NCI-H146 (cell line): Measurements from ENCODE around the gene STRIP2.
A peak's percentile ranks its signal among the peaks of the same experiment; 100 is the strongest.
"Not testable (repeated sequence)": the region's sequence is repeated elsewhere in the genome, so short reads cannot be mapped to it uniquely, and the experiment has no call there.

Experiments
- DNase-seq: peaks from one replicate; lab custom pipeline; 2025; lab: John Stamatoyannopoulos, UW

The STRIP2 gene

DNA sequence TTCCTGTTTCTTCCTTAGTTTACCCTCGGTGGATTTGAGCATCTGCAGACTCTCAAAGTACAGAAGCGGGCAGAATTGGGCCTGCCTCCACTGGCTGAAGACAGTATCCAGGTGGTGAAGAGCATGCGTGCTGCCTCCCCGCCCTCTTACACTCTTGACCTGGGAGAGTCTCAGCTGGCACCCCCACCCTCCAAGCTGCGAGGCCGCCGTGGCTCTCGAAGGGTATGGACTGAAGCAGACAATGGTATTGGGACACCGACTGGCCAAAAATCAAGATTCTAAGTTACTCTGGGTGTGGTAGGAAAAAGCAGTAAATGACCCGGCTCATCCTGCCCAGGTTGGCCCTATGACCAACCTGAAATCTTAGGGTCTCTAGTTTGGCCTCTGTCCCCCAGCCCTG lies 22.2 kb downstream of the STRIP2 start:
- DNase-seq = no peak

DNA sequence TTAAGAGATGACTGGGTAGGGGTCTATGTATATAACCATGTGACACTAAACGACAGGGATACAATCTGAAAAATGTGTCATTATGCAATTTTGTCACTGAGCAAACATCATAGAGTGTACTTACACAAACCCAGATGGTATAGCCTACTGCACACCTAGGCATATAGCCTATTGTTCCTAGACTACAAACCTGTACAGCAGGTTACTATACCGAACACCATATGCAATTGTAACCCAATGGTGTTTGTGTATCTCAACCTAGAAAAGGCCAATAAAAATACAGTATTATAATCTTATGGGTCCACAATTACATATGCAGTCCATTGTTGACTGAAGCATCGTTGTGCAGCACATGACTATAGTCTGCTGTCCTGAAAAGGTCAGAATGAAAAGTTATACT lies 22.9 kb downstream of the STRIP2 start:
- peak; percentile 1 for DNase-seq

- no peak for DNase-seq
Observed at GRCh38 chr7:129458171-129458570, 23.9 kb downstream of the STRIP2 start.

DNA sequence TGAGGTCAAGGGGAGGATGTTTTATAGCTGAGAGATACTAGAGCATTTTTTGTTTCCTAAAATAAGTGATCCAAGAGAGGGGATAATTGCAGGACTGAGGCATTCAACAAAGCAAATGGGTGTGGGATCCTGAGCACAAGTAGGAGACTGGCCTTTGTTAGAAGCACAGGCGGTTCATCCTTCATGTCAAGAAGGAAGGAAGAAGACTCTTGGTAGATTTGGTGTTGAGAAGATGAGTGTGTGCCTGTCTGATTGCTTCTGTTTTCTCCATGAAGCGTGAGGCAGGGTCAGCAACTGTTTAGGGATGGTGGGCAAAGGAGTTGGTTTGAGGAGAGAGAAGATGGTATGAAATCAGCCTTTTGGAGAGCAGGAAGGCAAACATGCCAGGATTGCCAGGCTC lies 27.6 kb downstream of the STRIP2 start:
- no peak for DNase-seq

DNA sequence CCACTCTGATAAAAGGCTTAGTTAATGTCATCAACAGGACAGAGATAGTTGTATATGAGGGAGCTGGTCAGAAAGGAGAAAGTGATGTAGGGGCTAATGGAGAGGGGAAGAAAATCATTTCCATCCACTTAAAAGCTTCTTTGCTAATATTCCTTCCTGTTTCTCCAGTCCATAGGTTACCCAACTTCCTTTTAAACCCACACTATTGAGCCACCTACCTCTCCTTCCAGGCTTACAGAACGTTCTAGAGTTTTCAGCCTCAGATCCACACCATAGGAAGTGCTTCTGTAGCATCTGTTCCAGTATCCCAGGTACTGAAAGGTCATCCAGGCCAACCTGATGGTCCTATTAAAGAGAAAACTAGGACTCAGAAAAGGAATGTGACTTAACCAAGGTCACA lies 28.2 kb downstream of the STRIP2 start:
- no peak for DNase-seq

- no peak for DNase-seq
Observed at GRCh38 chr7:129464194-129464593, 30.0 kb downstream of the STRIP2 start.

DNA sequence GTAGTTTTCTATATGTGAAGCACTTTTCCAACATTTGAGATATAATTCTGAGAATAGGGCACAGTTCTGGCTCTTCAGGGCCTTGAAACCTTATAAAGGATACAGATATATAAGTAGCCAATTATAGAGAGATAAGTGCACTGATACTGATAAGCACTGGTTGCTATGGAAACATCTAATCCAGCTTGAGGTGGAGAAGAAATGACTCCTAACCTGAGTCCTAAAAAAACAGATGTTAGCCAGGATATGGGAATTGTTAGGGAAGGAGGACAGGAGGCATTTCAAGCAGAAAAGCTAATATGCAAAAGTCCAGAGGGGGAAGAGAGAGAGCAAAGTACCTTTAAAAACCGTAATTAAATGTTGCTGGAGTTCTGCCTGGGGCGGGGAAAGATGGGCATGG lies 30.8 kb downstream of the STRIP2 start:
- DNase-seq = peak; percentile 30

DNA sequence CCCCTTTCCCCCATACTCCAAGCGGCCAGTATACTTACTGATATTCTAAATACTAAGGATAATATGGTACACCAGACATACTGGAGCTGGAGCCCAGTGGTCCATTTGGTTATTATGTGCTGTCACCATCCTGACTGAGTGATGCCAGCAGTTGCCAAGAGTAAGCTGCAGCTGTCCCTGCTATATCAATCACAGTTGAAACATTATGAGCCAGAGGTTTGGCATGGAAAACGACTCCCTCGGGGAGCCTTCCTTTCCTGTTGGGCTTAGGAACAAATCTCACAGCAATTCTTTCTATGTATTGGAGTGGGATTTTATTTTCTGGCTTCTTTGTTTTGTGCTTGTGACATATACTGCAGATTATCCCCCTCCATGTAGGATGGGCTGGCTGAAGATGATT lies 32.6 kb downstream of the STRIP2 start:
- DNase-seq = no peak

- DNase-seq = no peak
Observed at GRCh38 chr7:129468087-129468486, 33.9 kb downstream of the STRIP2 start.

- no peak for DNase-seq
Observed at GRCh38 chr7:129468547-129468946, 34.3 kb downstream of the STRIP2 start.

DNA sequence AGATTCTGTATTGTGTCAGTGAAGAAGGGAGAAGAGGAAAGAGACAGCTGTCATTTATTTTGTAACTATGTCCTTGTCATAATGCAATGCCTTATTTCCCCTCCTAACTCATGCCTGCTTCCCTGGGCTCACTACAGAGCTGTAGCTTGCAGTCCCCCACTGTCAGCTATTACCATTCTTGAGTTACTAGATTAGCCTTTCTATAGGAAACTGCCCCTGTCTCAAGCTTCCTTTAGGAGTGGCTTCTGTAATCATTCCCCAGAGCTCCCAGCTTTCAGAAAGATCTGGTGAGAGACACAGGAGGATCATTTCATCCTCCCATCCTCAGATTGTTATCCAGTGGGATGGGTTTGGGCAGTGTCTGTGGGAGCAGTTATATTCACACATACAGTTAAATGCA lies 35.7 kb downstream of the STRIP2 start:
- DNase-seq = no peak

DNA sequence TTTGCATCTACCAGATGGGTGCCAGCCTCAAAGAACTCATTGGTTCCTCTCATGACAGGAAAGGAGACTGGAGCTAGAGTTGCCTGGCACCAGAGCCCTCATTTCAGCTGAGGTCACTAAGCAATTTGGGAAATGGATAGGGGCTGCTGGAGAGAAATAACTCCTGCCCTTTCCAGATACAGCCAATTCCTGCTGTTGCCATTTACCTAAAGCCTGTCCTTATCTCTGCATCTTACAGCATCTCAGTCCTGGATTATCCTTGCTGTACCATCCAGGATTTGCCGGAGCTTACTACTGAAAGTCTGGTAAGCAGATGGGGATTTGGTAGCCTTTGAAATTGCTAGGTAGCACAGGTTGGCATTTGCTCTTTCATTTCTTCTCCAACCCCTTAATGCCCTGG lies 36.2 kb downstream of the STRIP2 start:
- DNase-seq = no peak

DNA sequence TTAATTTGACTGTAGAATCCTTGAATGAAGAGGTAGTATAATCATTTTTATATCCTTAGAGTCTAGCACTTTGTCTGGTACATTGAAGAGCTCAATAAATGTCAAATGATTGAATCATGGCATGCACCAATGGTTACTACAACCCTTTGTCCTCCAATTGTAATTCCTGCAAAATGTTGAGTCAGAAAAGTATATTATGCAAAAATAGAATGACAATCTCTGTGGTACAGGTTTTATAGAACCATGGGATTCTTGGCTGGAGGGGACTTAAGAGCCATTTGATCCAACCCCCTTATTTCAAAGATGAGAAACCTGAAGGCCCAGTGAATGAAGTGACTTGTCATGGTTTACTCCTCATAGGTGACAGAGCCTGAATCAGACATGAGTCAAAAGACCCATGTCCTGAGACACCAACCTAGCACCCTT lies 37.2 kb downstream of the STRIP2 start:
- DNase-seq = no peak

GRCh38 chr7:129475931-129476330 lies 41.7 kb downstream of the STRIP2 start:
- not testable (repeated sequence) for DNase-seq

DNA sequence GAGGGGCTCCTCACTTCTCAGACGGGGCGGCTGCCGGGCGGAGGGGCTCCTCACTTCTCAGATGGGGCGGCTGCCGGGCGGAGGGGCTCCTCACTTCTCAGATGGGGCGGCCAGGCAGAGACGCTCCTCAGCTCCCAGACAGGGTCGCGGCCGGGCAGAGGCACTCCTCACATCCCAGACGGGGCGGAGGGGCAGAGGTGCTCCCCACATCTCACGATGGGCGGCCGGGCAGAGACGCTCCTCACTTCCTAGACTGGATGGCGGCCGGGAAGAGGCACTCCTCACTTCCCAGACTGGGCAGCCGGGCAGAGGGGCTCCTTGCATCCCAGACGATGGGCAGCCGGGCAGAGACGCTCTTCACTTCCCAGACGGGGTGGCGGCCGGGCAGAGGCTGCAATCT lies 42.2 kb downstream of the STRIP2 start:
- DNase-seq = not testable (repeated sequence)

DNA sequence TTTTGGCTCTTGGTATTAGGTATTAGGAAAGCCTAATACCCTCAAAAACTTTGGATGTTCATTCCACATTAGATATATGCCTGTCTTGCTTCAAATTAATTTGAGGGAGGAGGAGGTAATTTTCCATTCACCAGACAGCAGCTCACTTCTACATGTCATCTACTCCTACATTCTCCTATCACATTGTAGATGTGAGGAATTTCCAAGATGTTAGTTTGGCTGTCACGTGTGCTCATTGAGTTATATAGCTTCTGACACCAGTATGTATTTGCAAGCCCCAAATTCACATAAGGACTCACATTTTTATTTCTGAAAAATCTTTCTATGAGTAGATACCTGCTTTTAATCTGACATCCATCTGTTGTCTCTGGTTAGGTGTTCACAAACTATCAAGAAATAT lies 45.6 kb downstream of the STRIP2 start:
- no peak for DNase-seq

DNA sequence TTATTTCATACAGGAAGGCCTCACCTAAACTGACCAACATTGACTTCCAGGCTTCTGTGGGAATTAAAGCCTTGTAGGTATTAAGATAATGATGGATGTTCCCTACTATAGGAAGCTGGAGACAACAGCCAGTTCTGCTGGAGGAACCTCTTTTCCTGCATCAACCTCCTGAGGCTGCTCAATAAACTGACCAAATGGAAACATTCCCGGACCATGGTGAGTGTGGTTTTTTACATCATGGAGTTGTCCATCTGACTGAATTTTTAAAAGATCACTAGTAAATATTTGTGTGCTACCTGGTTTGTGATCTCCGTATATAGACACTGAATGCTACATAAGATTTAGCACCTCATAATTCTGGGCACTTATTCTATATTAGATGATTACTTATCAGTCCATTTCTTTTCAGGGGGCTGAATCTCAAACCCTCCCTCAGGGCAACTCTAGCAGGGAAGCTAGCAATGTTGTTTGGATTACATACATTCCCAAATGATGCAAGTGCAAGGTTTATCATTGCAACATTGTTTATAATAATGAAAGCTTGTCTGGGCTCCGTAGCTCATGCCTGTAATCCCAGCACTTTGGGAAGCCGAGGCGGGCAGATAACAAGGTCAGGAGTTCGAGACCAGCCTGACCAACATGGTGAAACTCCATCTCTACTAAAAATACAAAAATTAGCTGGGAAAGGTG lies 46.6 kb downstream of the STRIP2 start:
- DNase-seq = no peak

- DNase-seq = not testable (repeated sequence)
Observed at GRCh38 chr7:129481376-129481775, 47.1 kb downstream of the STRIP2 start.

DNA sequence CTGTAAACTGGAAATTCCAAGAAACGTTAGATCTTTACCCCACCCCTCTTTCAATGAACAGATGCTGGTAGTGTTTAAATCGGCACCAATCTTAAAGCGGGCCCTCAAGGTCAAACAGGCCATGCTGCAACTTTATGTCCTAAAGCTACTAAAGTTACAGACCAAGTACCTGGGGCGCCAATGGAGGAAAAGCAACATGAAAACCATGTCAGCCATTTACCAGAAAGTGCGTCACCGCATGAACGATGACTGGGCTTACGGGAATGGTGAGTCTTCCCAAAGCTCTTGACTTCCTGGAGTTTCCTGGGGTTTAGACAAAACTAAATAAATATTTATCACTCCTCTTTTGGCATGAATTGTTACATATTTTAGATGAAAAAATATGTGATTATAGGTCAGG lies 48.5 kb downstream of the STRIP2 start:
- DNase-seq = no peak

DNA sequence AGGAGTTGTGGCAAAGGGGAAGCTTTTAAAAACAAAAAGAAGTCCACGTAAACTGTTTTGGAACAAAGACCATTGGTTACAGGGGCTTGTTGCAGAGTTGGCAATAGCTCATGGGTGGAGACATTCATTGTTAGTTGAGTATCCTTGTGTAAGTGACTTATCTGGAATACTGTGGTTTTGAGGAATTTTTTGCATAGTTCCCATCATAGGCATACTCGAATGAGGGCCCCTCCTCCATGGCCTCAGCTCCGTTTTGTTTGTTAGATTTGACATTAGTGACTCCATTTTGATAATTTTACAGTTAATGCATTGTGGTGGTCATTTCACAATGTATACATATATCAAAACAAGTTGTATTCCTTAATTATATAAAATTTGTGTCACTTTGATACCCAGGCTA lies 55.3 kb downstream of the STRIP2 start:
- DNase-seq = no peak

- DNase-seq = no peak
Observed at GRCh38 chr7:129492391-129492790, 58.2 kb downstream of the STRIP2 start.

- DNase-seq = no peak
Observed at GRCh38 chr7:129493555-129493954, 59.3 kb downstream of the STRIP2 start.

DNA sequence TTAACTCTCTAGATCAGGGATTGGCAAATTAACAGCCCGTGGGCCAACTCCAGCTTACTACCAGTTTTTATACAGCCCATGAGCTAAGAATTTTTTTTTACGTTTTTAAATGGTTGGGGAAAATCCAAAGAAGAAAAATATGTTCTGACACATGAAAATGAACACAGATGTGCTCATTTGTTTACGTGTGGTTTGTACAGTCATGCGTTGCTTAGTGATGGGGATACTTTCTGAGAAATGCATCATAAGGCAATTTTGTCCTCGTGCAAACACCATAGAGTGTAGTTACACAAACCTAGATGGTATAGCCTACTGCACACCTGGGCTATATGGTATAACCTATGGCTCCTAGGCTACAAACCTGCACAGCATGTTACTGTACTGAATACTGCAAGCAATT lies 59.8 kb downstream of the STRIP2 start:
- DNase-seq = no peak

DNA sequence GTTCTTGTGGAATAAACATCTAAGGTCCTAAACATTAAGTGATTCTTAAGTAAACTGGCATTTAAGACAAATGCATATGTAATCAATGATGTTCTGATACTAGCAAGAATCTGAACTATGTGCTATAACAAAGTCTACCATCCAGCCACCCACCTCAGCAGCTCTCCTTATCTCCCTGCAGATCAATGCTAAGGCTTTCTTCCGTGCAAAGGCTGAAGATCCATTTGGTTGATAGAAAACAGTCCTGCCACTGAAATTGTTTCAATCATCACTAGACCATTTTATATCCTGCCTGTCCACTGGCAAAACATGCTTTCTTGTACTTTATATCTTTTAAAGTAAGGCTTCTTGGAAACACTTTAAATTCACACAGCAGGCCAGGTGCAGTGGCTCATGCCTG lies 61.8 kb downstream of the STRIP2 start:
- no peak for DNase-seq

GRCh38 chr7:129496653-129497052 lies 62.4 kb downstream of the STRIP2 start:
- DNase-seq = no peak
